ENCODE results near the gene CBLL1. TPM values are rescaled to one million over a fixed set of nuclear protein-coding genes. Genes with fewer than 3 reads are reported as not detected.

The CBLL1 gene
- total RNA-seq, 3 donors from 2014 or later (not counting 1 experiment from before 2014, with no cell fraction given) = 62.7 to 85.8 (median 82.0) TPM

- no peaks in the 10 kb centered on the region for H3K9me3 ChIP-seq (ENCODE audit: control insufficient read depth, insufficient read depth, low read length)
- DNase-seq (no peak), ATAC-seq (no peak)
- Mint-ChIP-seq H3K27ac (no peak overlapping the region), H3K4me3 (no peak overlapping the region), H3K27me3 (ENCODE audit: low read depth in 2 of 2) (peaks cover 12 to 26% of the 10 kb centered on the region in 2 donors), H3K4me1 (no peaks in the 10 kb centered on the region), H3K9me3 (no peaks in the 10 kb centered on the region), H3K36me3 (no peaks in the 10 kb centered on the region)
- no peak overlapping the region for H3K4me3 ChIP-seq (ENCODE audit: low read length)
- H3K36me3 ChIP-seq (ENCODE audit: control insufficient read depth, insufficient read depth, low read length) = no peaks in the 10 kb centered on the region
- intact Hi-C loops (cut with micrococcal nuclease) = loop anchor here (5.0 kb wide), 2 partner anchors 581 to 936 kb away; no protein-coding TSS in a partner anchor
- H3K27me3 ChIP-seq (ENCODE audit: control insufficient read depth, insufficient read depth, low read length) = no peaks in the 10 kb centered on the region
- no peaks in the 10 kb centered on the region for H3K4me1 ChIP-seq (ENCODE audit: control insufficient read depth, insufficient read depth, low read length)
- H3K27ac ChIP-seq (ENCODE audit: low read length) = no peak overlapping the region
- TF ChIP-seq CTCF (IDR thresholded peaks at IDR 0.05) = no peak
Observed at GRCh38 chr7:107728276-107728675, 15.7 kb upstream of the CBLL1 start.

DNA sequence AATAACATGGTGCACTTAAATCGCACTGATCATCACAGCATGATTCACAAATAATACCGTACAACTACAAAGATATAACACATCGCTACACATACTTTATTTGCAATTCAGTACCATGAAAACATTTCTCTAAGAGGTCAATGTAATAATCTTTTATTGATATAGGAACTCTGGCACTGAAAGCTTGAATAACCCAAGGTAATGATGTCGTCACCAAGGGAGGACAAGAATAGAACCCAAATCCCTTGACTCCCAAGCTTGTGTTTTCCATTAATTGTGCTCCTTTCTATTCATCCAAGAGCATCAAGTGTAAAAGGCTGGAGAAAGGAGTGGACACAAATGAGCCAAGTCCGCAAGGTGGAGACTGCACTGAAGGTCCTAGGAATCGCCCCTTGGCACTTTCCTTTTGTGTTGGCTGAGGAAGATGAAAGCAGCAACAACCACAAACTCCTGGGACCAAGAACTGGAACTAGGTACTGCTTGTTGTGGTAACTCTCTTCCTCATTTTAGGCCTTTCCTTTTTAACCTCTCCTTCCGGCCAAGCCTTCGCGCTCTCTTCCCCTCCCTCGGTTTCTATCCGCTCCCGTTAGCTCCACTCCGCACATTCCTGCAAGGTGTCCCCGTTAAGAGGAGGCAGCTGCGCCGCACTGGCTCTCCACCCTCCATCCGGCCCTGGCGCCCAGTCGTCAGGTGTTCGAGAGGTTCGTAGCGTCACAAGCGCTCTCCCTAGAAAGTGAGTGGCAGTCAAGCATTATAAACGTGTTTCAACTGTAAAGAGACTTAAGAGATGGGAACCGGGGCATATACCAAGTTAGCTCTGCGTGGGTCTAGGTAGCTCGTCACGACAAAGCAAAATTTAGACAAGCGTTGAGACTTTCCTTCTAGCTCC is 1.0 kb upstream of the CBLL1 start:
- Histone ChIP-seq H3K4me3 (ENCODE audit: low read length) (peak overlapping the region; percentile 81), H3K9me3 (ENCODE audit: control insufficient read depth, insufficient read depth, low read length) (no peaks in the 10 kb centered on the region), H3K36me3 (ENCODE audit: control insufficient read depth, insufficient read depth, low read length) (no peaks in the 10 kb centered on the region), H3K4me1 (ENCODE audit: control insufficient read depth, insufficient read depth, low read length) (peaks cover 15% of the 10 kb centered on the region), H3K27ac (ENCODE audit: low read length) (peak overlapping the region; percentile 99), H3K27me3 (ENCODE audit: control insufficient read depth, insufficient read depth, low read length) (no peaks in the 10 kb centered on the region)
- WGBS (ENCODE audit: insufficient coverage) = 5% methylated on average over 26 of the region's 29 CpGs
- intact Hi-C loops (cut with micrococcal nuclease) = loop anchor here (1.0 to 10.0 kb wide), 7 partner anchors 132 to 1458 kb away; partner anchors contain the start of genes COG5, DLD, DUS4L and HBP1
- Mint-ChIP-seq H3K4me1 (peaks cover 42 to 48% of the 10 kb centered on the region in 2 donors), H3K27ac (peak overlapping the region; percentile 100), H3K27me3 (ENCODE audit: low read depth in 2 of 2) (no peaks in the 10 kb centered on the region), H3K36me3 (no peaks in the 10 kb centered on the region), H3K9me3 (no peaks in the 10 kb centered on the region), H3K4me3 (peak overlapping the region; percentile 96)
- no peak for TF ChIP-seq CTCF (IDR thresholded peaks at IDR 0.05)
- peak; percentile 23 to 36 (median 31) for ATAC-seq
- no peak for DNase-seq

DNA sequence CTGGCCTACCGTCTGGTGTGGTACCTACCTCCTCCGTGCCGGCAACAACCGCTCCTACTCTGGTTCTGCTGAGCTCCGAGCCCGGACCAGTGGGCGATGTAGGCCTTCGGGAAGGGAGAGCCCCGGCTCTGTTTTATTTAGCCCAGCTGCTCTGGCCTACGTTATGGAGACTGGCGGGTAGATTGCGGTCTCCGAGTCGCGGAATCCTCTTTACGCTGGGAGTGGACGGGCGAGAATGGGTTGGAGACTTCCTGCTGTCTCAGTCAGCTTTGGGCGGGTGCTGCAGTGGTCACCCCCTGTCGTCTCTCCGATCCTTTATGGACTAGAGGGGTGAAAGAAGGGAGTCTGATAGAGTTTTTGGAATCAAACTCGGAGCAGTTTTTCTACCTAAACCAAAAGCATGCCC is 406 bp downstream of the CBLL1 start:
- Histone ChIP-seq H3K36me3 (ENCODE audit: control insufficient read depth, insufficient read depth, low read length) (peaks cover 6% of the 10 kb centered on the region), H3K9me3 (ENCODE audit: control insufficient read depth, insufficient read depth, low read length) (no peaks in the 10 kb centered on the region), H3K27ac (ENCODE audit: low read length) (peak overlapping the region; percentile 99), H3K4me1 (ENCODE audit: control insufficient read depth, insufficient read depth, low read length) (peaks cover 15% of the 10 kb centered on the region), H3K4me3 (ENCODE audit: low read length) (peak overlapping the region; percentile 81), H3K27me3 (ENCODE audit: control insufficient read depth, insufficient read depth, low read length) (no peaks in the 10 kb centered on the region)
- TF ChIP-seq CTCF (IDR thresholded peaks at IDR 0.05) = no peak
- peak overlapping the region; percentile 96 for H3K4me3 Mint-ChIP-seq
- no peak for DNase-seq
- no peaks in the 10 kb centered on the region for H3K36me3 Mint-ChIP-seq
- ATAC-seq = peak; percentile 26 to 50 (median 32)
- no peaks in the 10 kb centered on the region for H3K27me3 Mint-ChIP-seq (ENCODE audit: low read depth in 2 of 2)
- 0% methylated on average over 21 of the region's 22 CpGs for WGBS (ENCODE audit: insufficient coverage)
- H3K27ac Mint-ChIP-seq = peak overlapping the region; percentile 100
- intact Hi-C loops (cut with micrococcal nuclease) = loop anchor here (2.0 to 10.0 kb wide), 4 partner anchors 783 to 1460 kb away; partner anchors contain the start of genes DNAJB9, NAMPT, PIK3CG and PNPLA8
- H3K9me3 Mint-ChIP-seq = no peaks in the 10 kb centered on the region
- H3K4me1 Mint-ChIP-seq = peaks cover 42 to 48% of the 10 kb centered on the region in 2 donors

Measured in natural killer cell (primary cell).